B cell (primary cell): ENCODE data around the gene CFAP221. TPM values are rescaled to one million over a fixed set of nuclear protein-coding genes. Genes with fewer than 3 reads are reported as not detected.

ENCODE experiments used
- ATAC-seq: fragments of 200-7000 bp; cut with Tn5 transposase; one replicate; pipeline ENCODE4 v1.10.0; 2021; ENCODE audit warnings: low read depth, mild to moderate bottlenecking, moderate number of reproducible peaks, moderate library complexity
- CTCF ChIA-PET: fragments of 350-600 bp; sonication (Branson Sonifier 250); formaldehyde crosslinking; loops from one replicate; lab custom pipeline; 2021; ENCODE audit warnings: antibody characterized with exemption, inconsistent platforms; lab: Charles Lee
- POLR2A ChIA-PET: fragments of 350-600 bp; sonication (Branson Sonifier 250); formaldehyde crosslinking; loops from one replicate; lab custom pipeline; 2021; ENCODE audit warnings: antibody characterized with exemption; lab: Charles Lee
- DNase-seq: peaks from one replicate; pipeline ENCODE4 v3.0.0; 2013
- H2AFZ ChIP-seq: 2 replicates; pipeline ENCODE4 v1.6.1; 2012; ENCODE audit warnings: mild to moderate bottlenecking, low read depth, low read length; ENCODE audit not compliant: insufficient read depth, poor library complexity, severe bottlenecking
- H3K27ac ChIP-seq, 2 donors: 1 replicate in 1 of 2; 2 replicates in 1 of 2; pipeline ENCODE4 v1.5.1; 2012 to 2013; ENCODE audit warnings: low read length in 2 of 2, mild to moderate bottlenecking in 2 of 2, moderate library complexity in 1 of 2
- H3K27me3 ChIP-seq, 4 experiments: fragments of 200-600 bp in 1 of 4; sonication (generic) in 1 of 4; replicated peaks in 1 of 4; 1 replicate in 2 of 4; 2 replicates in 2 of 4; pipeline versions ENCODE4 v1.6.1 to v1.7.0; 2013 to 2016; ENCODE audit warnings: low read length in 3 of 4, mild to moderate bottlenecking in 2 of 4, mixed read lengths in 1 of 4, moderate library complexity in 1 of 4; ENCODE audit not compliant: insufficient read depth in 4 of 4, control insufficient read depth in 3 of 4; ENCODE audit errors: control extremely low read depth in 1 of 4
- H3K36me3 ChIP-seq, 2 experiments: replicated peaks in 1 of 2; 1 replicate in 1 of 2; 2 replicates in 1 of 2; pipeline versions ENCODE4 v1.6.1 to v1.7.1; 2013; ENCODE audit warnings: low read length in 1 of 2; ENCODE audit not compliant: insufficient read depth in 2 of 2, control insufficient read depth in 1 of 2; ENCODE audit errors: control extremely low read depth in 1 of 2, extremely low read depth in 1 of 2
- H3K4me1 ChIP-seq, 2 donors: fragments of 200-600 bp in 1 of 2; sonication (generic) in 1 of 2; 1 replicate in 1 of 2; 2 replicates in 1 of 2; pipeline versions ENCODE4 v1.5.1 to v1.6.1; 2013 to 2017; ENCODE audit warnings: low read length in 2 of 2; ENCODE audit not compliant: control insufficient read depth in 2 of 2, insufficient read depth in 2 of 2
- H3K4me2 ChIP-seq: replicated peaks from 2 replicates; pipeline ENCODE3; 2012; ENCODE audit warnings: mild to moderate bottlenecking, low read depth, low read length; ENCODE audit not compliant: poor library complexity, severe bottlenecking
- H3K4me3 ChIP-seq, 5 experiments: fragments of 200-600 bp in 1 of 5; sonication (generic) in 1 of 5; 1 replicate in 3 of 5; 2 replicates in 2 of 5; pipeline versions ENCODE4 v1.5.1 to v1.7.0; 2011 to 2016; ENCODE audit warnings: low read length in 4 of 5, mild to moderate bottlenecking in 4 of 5, low read depth in 2 of 5, control low read depth in 1 of 5, moderate library complexity in 1 of 5; ENCODE audit not compliant: insufficient read depth in 1 of 5; ENCODE audit errors: control extremely low read depth in 1 of 5, extremely low read depth in 1 of 5
- H3K79me2 ChIP-seq: fragments of 200-600 bp; sonication (generic); one replicate; pipeline ENCODE4 v1.6.0; 2016; ENCODE audit warnings: low read length; ENCODE audit not compliant: control insufficient read depth, insufficient read depth
- H3K9ac ChIP-seq: fragments of 200-600 bp; sonication (generic); 2 replicates; pipeline ENCODE4 v1.6.1; 2017; ENCODE audit warnings: mild to moderate bottlenecking, low read length, moderate library complexity
- H3K9me3 ChIP-seq, 3 donors: one replicate each; pipeline versions ENCODE4 v1.6.1 to v1.7.1; 2013; ENCODE audit warnings: low read length in 2 of 3; ENCODE audit not compliant: control insufficient read depth in 2 of 3, insufficient read depth in 1 of 3; ENCODE audit errors: control extremely low read depth in 1 of 3
- H4K20me1 ChIP-seq: 2 replicates; pipeline ENCODE4 v1.6.0; 2012; ENCODE audit warnings: mild to moderate bottlenecking, low read length; ENCODE audit not compliant: insufficient read depth, control insufficient read depth, poor library complexity, severe bottlenecking
- H3K27ac Mint-ChIP-seq: one replicate; pipeline ENCODE4 v1.8.0; 2021; ENCODE audit warnings: mixed read lengths
- H3K27me3 Mint-ChIP-seq: one replicate; pipeline ENCODE4 v1.8.0; 2021; ENCODE audit warnings: mixed read lengths
- H3K4me1 Mint-ChIP-seq: one replicate; pipeline ENCODE4 v1.8.0; 2021; ENCODE audit warnings: mixed read lengths
- H3K4me3 Mint-ChIP-seq: one replicate; pipeline ENCODE4 v1.8.0; 2021; ENCODE audit warnings: mixed read lengths
- H3K9me3 Mint-ChIP-seq: one replicate; pipeline ENCODE4 v1.8.0; 2022; ENCODE audit warnings: mixed read lengths; ENCODE audit not compliant: insufficient read depth
- CTCF ChIP-seq: fragments of 200-600 bp; IDR thresholded peaks from one replicate; pipeline ENCODE4 v1.8.0; 2022; ENCODE audit warnings: antibody characterized with exemption, mild to moderate bottlenecking
- EZH2 ChIP-seq: IDR thresholded peaks from 2 replicates; pipeline ENCODE4 v1.6.1; 2012; ENCODE audit warnings: borderline replicate concordance, low read depth, mild to moderate bottlenecking, moderate library complexity, low read length; ENCODE audit not compliant: insufficient read depth, poor library complexity, severe bottlenecking
- WGBS: methylation state at CpG from one replicate; pipeline ENCODE4 v1.1.5; 2013; ENCODE audit warnings: missing lambda C conversion rate; ENCODE audit not compliant: insufficient coverage; 5-methylcytosine and 5-hydroxymethylcytosine counted together
- intact Hi-C: fragments of 100-400 bp; cut with micrococcal nuclease; formaldehyde crosslinking; loops from one replicate; pipeline ENCODE4 v1.10.0; 2022
- polyA plus RNA-seq: library from polyadenylated mRNA; depleted of rRNA; stranded (reverse); fragments of >200 nt; gene quantifications from 2 replicates; pipeline ENCODE4 v1.2.3, GENCODE V29; 2012
- total RNA-seq, 2 donors: library from RNA; stranded (reverse); fragments of 120-200 nt in 1 of 2; gene quantifications; 1 replicate in 1 of 2; 2 replicates in 1 of 2; pipeline versions ENCODE4 v1.2.3 to v1.2.4, GENCODE V29; 2013 to 2022

Gene CFAP221
- total and polyA plus RNA-seq, 2 donors (not counting 1 experiment from before 2014, with no cell fraction given) = not detected

- H3K4me3 Mint-ChIP-seq = peak overlapping the region; percentile 84
- peak overlapping the region; percentile 84 for H3K27ac Mint-ChIP-seq
- DNase-seq (peak; percentile 48), ATAC-seq (no peak)
- Histone ChIP-seq H2AFZ (peak overlapping the region; percentile 98), H3K79me2 (peaks cover 31% of the 10 kb centered on the region), H4K20me1 (no peaks in the 10 kb centered on the region), H3K27me3 (no peaks in the 10 kb centered on the region), H3K4me3 (peak overlapping the region in 3 of 5 experiments; percentile 76 to 100 (median 93)), H3K9me3 (peaks cover 0 to 6% (median 0%) of the 10 kb centered on the region in 3 donors), H3K4me2 (peak overlapping the region; percentile 94), H3K27ac (no peak overlapping the region), H3K9ac (peak overlapping the region; percentile 92), H3K36me3 (peaks cover 0 to 7% of the 10 kb centered on the region in 2 experiments), H3K4me1 (peaks cover 10 to 20% of the 10 kb centered on the region in 2 donors)
- H3K4me1 Mint-ChIP-seq = peaks cover 23% of the 10 kb centered on the region
- intact Hi-C loops = loop anchor here (2.0 kb wide), 1 partner anchor 1863 kb away; the partner anchor contains the start of gene DDX18
- TF ChIP-seq CTCF (no peak), EZH2 (no peak)
- POLR2A ChIA-PET = interaction anchor here (0.5 to 0.8 kb wide), 3 partner anchors 9 to 483 kb away, joined by 5 to 7 read pairs (median 6); no protein-coding TSS in a partner anchor
- 85% methylated on average over 14 of the region's 19 CpGs for WGBS
- CTCF ChIA-PET = interaction anchor here (0.6 to 2.1 kb wide), 11 partner anchors 14 to 635 kb away, joined by 3 to 9 read pairs (median 4); partner anchors contain the start of gene EPB41L5
- H3K9me3 Mint-ChIP-seq = no peaks in the 10 kb centered on the region
- H3K27me3 Mint-ChIP-seq = no peaks in the 10 kb centered on the region
Measured at GRCh38 chr2:119678021-119678656, 133.9 kb downstream of the CFAP221 start.

- peak overlapping the region; percentile 94 for H3K4me2 ChIP-seq
- POLR2A ChIA-PET = no interaction called here
- Mint-ChIP-seq H3K4me3 (peak overlapping the region; percentile 84), H3K9me3 (no peaks in the 10 kb centered on the region), H3K27me3 (no peaks in the 10 kb centered on the region), H3K4me1 (peaks cover 23% of the 10 kb centered on the region), H3K27ac (peak overlapping the region; percentile 73)
- H3K79me2 ChIP-seq = peaks cover 31% of the 10 kb centered on the region
- CTCF ChIA-PET = interaction anchor here (0.9 to 2.1 kb wide), 7 partner anchors 13 to 497 kb away, joined by 3 to 9 read pairs (median 4); partner anchors contain the start of gene EPB41L5
- no peaks in the 10 kb centered on the region for H4K20me1 ChIP-seq
- peak overlapping the region in 1 of 2 donors; percentile 60 for H3K27ac ChIP-seq
- no peaks in the 10 kb centered on the region for H3K27me3 ChIP-seq
- H3K9me3 ChIP-seq = peaks cover 0 to 6% (median 0%) of the 10 kb centered on the region in 3 donors
- 3% methylated on average over 9 of the region's 9 CpGs for WGBS
- H3K4me3 ChIP-seq = peak overlapping the region; percentile 76 to 100 (median 93)
- intact Hi-C loops = loop anchor here (1.0 to 2.0 kb wide), 6 partner anchors 80 to 1865 kb away; partner anchors contain the start of genes C2orf76, DBI, DDX18 and PTPN4
- H3K36me3 ChIP-seq = peaks cover 0 to 7% of the 10 kb centered on the region in 2 experiments
- TF ChIP-seq CTCF = no peak
- TF ChIP-seq EZH2 = no peak
- peak overlapping the region; percentile 98 for H2AFZ ChIP-seq
- DNase-seq (no peak), ATAC-seq (no peak)
- H3K4me1 ChIP-seq = peaks cover 10 to 20% of the 10 kb centered on the region in 2 donors
- H3K9ac ChIP-seq = peak overlapping the region; percentile 92
Measured at GRCh38 chr2:119679526-119679837, 135.2 kb downstream of the CFAP221 start.
